ENCODE data around the gene CMTM8.

- TF ChIP-seq CTCF (conservative IDR thresholded peaks at IDR 0.05; ENCODE audit: low read depth in 2 of 2) = no peak
- TF ChIP-seq EZH2phosphoT487 (IDR thresholded peaks at IDR 0.05; ENCODE audit: unreplicated experiment) = no peak
- no peak for TF ChIP-seq CREB1 (CRISPR knock-in tag; IDR thresholded peaks at IDR 0.05; ENCODE audit: low read depth)
- TF ChIP-seq EZH2 (IDR thresholded peaks at IDR 0.05; ENCODE audit: low read depth, unreplicated experiment) = no peak
- TF ChIP-seq POLR2AphosphoS5 (IDR thresholded peaks at IDR 0.05; ENCODE audit: low read depth) = no peak
- TF ChIP-seq, protein P1, sequence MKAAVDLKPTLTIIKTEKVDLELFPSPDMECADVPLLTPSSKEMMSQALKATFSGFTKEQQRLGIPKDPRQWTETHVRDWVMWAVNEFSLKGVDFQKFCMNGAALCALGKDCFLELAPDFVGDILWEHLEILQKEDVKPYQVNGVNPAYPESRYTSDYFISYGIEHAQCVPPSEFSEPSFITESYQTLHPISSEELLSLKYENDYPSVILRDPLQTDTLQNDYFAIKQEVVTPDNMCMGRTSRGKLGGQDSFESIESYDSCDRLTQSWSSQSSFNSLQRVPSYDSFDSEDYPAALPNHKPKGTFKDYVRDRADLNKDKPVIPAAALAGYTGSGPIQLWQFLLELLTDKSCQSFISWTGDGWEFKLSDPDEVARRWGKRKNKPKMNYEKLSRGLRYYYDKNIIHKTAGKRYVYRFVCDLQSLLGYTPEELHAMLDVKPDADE (IDR thresholded peaks at IDR 0.05) = no peak
- TF ChIP-seq REST (IDR thresholded peaks at IDR 0.05; ENCODE audit: unreplicated experiment) = no peak
- no peak for TF ChIP-seq ZNF462 (CRISPR knock-in tag; IDR thresholded peaks at IDR 0.05)
- no peak for TF ChIP-seq STAT1 (IDR thresholded peaks at IDR 0.05; ENCODE audit: unreplicated experiment)
- no peak for TF ChIP-seq ZNF331 (CRISPR knock-in tag; IDR thresholded peaks at IDR 0.05; ENCODE audit: low read depth)
- no peak for TF ChIP-seq JUNB (IDR thresholded peaks at IDR 0.05; ENCODE audit: unreplicated experiment)
- no peak for TF ChIP-seq ZNF114 (CRISPR knock-in tag; IDR thresholded peaks at IDR 0.05)
These were observed 18.6 kb downstream of the CMTM8 start for GRCh38 chr3:32257042-32257441.
